HG03045 (cell line): ENCODE measurements around the gene LDLRAD2.
"Not testable (repeated sequence)": the region's sequence is repeated elsewhere in the genome, so short reads cannot be mapped to it uniquely, and the experiment has no call there.

Experiments
- ATAC-seq: cut with Tn5 transposase; IDR thresholded peaks from one replicate; pipeline ENCODE4 v1.9.1; 2021; ENCODE audit warnings: mild to moderate bottlenecking, moderate library complexity; ENCODE audit not compliant: unreplicated experiment

The LDLRAD2 gene

GRCh38 chr1:21823206-21823979 lies 11.3 kb downstream of the LDLRAD2 start:
- no peak for ATAC-seq

GRCh38 chr1:21823980-21824702 lies 12.1 kb downstream of the LDLRAD2 start:
- no peak for ATAC-seq

- ATAC-seq: no peak
Measured at GRCh38 chr1:21824926-21825325, 12.9 kb downstream of the LDLRAD2 start.

- no peak for ATAC-seq
Measured at GRCh38 chr1:21825393-21825792, 13.3 kb downstream of the LDLRAD2 start.

GRCh38 chr1:21826694-21827093 lies 14.6 kb downstream of the LDLRAD2 start:
- ATAC-seq: not testable (repeated sequence)

- ATAC-seq: no peak
Measured at GRCh38 chr1:21827141-21827679, 15.1 kb downstream of the LDLRAD2 start.

GRCh38 chr1:21828075-21828474 lies 16.0 kb downstream of the LDLRAD2 start:
- no peak for ATAC-seq

GRCh38 chr1:21828506-21829210 lies 16.6 kb downstream of the LDLRAD2 start:
- ATAC-seq: no peak

- ATAC-seq: no peak
Measured at GRCh38 chr1:21829294-21829693, 17.2 kb downstream of the LDLRAD2 start.

GRCh38 chr1:21830792-21831453 lies 18.9 kb downstream of the LDLRAD2 start:
- ATAC-seq: no peak

GRCh38 chr1:21831454-21831970 lies 19.4 kb downstream of the LDLRAD2 start:
- no peak for ATAC-seq

- ATAC-seq: no peak
Measured at GRCh38 chr1:21833392-21833976, 21.4 kb downstream of the LDLRAD2 start.

GRCh38 chr1:21834094-21834493 lies 22.0 kb downstream of the LDLRAD2 start:
- no peak for ATAC-seq

GRCh38 chr1:21834666-21835065 lies 22.6 kb downstream of the LDLRAD2 start:
- ATAC-seq: no peak

GRCh38 chr1:21836010-21836409 lies 23.9 kb downstream of the LDLRAD2 start:
- ATAC-seq: no peak

- no peak for ATAC-seq
Measured at GRCh38 chr1:21836729-21837128, 24.7 kb downstream of the LDLRAD2 start.

- no peak for ATAC-seq
Measured at GRCh38 chr1:21837476-21837875, 25.4 kb downstream of the LDLRAD2 start.

GRCh38 chr1:21838359-21839157 lies 26.5 kb downstream of the LDLRAD2 start:
- no peak for ATAC-seq

- no peak for ATAC-seq
Measured at GRCh38 chr1:21839337-21840037, 27.4 kb downstream of the LDLRAD2 start.
